Gastrocnemius medialis (tissue), 4 donors: ENCODE data around the gene MUC7. TPM values are rescaled to one million over a fixed set of nuclear protein-coding genes. Genes with fewer than 3 reads are reported as not detected.
"Not testable (repeated sequence)": the region's sequence is repeated elsewhere in the genome, so short reads cannot be mapped to it uniquely, and the experiment has no call there.

Source experiments
- ATAC-seq, 2 donors: fragments of 150-250 bp; one replicate each; pipeline ENCODE4 v1.9.1; 2016
- DNase-seq, 2 donors: peaks; one replicate each; pipeline ENCODE4 v3.0.0-alpha.2; 2019
- H3K27ac ChIP-seq, 4 donors: fragments of 200-600 bp; sonication (generic); 1 replicate in 1 of 4; 2 replicates in 3 of 4; pipeline ENCODE4 v1.5.1; 2016 to 2018; ENCODE audit warnings: mild to moderate bottlenecking in 2 of 4, moderate library complexity in 1 of 4
- H3K27me3 ChIP-seq, 3 donors: fragments of 200-600 bp; sonication (generic) in 2 of 3; 1 replicate in 1 of 3; 2 replicates in 2 of 3; pipeline versions ENCODE4 v1.5.1 to v1.6.0; 2016 to 2019; ENCODE audit warnings: mild to moderate bottlenecking in 1 of 3, moderate library complexity in 1 of 3
- H3K36me3 ChIP-seq, 2 donors: fragments of 200-600 bp; sonication (generic) in 1 of 2; one replicate each; pipeline ENCODE4 v1.5.1; 2017 to 2018
- H3K4me1 ChIP-seq, 2 donors: fragments of 200-600 bp; sonication (generic) in 1 of 2; one replicate each; pipeline ENCODE4 v1.5.1; 2016 to 2017; ENCODE audit warnings: mild to moderate bottlenecking in 2 of 2
- H3K4me3 ChIP-seq, 4 donors: fragments of 200-600 bp; sonication (generic) in 3 of 4; 1 replicate in 1 of 4; 2 replicates in 3 of 4; pipeline ENCODE4 v1.5.1; 2016 to 2019; ENCODE audit warnings: mild to moderate bottlenecking in 2 of 4
- H3K9me3 ChIP-seq, 3 donors: fragments of 200-600 bp; sonication (generic) in 2 of 3; 1 replicate in 1 of 3; 2 replicates in 2 of 3; pipeline ENCODE4 v1.5.1; 2016 to 2019
- POLR2A ChIP-seq, 2 donors: fragments of 450-650 bp; IDR thresholded peaks; one replicate each; pipeline ENCODE4 v1.6.1; 2017; ENCODE audit warnings: antibody characterized with exemption in 2 of 2, mild to moderate bottlenecking in 2 of 2, moderate library complexity in 2 of 2
- in situ Hi-C, 4 donors: fragments of 200-750 bp; cut with MboI; loops; one replicate each; pipeline versions ENCODE4 v1.15.0 to v1.8.0; 2017; ENCODE audit warnings: low sequenced_read_pairs in 4 of 4
- intact Hi-C: fragments of 100-400 bp; cut with DNase I; formaldehyde crosslinking; loops from one replicate; pipeline ENCODE4 v1.15.1; 2023; ENCODE audit warnings: low total_unique reads
- total RNA-seq, 4 donors: library from RNA; depleted of rRNA; stranded (reverse); fragments of >200 nt; gene quantifications; one replicate each; pipeline versions ENCODE4 v1.1.0 to v1.2.3, GENCODE V29; 2016
- TF ChIP-seq, protein P1 (sequence below), 5 experiments: fragments of 450-650 bp in 3 of 5; fragments of 200-600 bp in 2 of 5; sonication (generic) in 2 of 5; IDR thresholded peaks in 4 of 5; conservative IDR thresholded peaks in 1 of 5; 1 replicate in 4 of 5; 2 replicates in 1 of 5; pipeline ENCODE4 v1.5.1; 2016 to 2019; ENCODE audit warnings: antibody characterized with exemption in 5 of 5, mild to moderate bottlenecking in 3 of 5, moderate library complexity in 3 of 5

MUC7 gene
- total RNA-seq, 4 donors from 2014 or later = not detected

DNA sequence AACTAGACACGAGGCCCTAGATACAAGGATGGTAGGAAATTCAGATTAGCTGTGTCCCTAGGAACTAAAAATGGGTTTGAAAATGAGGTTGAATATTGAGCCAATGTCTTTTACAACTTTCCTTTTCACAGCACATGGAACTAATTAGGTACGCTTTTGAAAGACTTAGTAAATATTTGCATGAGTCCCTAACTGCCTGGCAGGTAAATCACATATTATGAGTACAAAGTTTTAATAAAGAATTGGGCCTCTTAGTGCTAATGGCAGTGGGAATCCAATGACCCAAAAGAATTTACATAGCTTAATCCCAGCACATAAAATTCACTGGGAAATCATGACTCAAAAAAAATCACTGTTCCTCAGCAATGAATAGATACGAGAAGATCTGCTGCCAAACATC, 16.8 kb downstream of the MUC7 start:
- H3K4me3 ChIP-seq = no peak overlapping the region
- H3K27ac ChIP-seq = no peak overlapping the region
- ATAC-seq (no peak), DNase-seq (no peak)
- H3K36me3 ChIP-seq = no peaks in the 10 kb centered on the region
- no peaks in the 10 kb centered on the region for H3K27me3 ChIP-seq
- intact Hi-C loops (no loop called here), in situ Hi-C loops (no loop called here)
- no peaks in the 10 kb centered on the region for H3K9me3 ChIP-seq
- no peaks in the 10 kb centered on the region for H3K4me1 ChIP-seq
- no peak for TF ChIP-seq POLR2A (IDR thresholded peaks at IDR 0.05)
- TF ChIP-seq, protein P1, sequence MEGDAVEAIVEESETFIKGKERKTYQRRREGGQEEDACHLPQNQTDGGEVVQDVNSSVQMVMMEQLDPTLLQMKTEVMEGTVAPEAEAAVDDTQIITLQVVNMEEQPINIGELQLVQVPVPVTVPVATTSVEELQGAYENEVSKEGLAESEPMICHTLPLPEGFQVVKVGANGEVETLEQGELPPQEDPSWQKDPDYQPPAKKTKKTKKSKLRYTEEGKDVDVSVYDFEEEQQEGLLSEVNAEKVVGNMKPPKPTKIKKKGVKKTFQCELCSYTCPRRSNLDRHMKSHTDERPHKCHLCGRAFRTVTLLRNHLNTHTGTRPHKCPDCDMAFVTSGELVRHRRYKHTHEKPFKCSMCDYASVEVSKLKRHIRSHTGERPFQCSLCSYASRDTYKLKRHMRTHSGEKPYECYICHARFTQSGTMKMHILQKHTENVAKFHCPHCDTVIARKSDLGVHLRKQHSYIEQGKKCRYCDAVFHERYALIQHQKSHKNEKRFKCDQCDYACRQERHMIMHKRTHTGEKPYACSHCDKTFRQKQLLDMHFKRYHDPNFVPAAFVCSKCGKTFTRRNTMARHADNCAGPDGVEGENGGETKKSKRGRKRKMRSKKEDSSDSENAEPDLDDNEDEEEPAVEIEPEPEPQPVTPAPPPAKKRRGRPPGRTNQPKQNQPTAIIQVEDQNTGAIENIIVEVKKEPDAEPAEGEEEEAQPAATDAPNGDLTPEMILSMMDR (IDR thresholded peaks at IDR 0.05 in 4 of 5, conservative IDR thresholded peaks at IDR 0.05 in 1 of 5) = no peak

DNA sequence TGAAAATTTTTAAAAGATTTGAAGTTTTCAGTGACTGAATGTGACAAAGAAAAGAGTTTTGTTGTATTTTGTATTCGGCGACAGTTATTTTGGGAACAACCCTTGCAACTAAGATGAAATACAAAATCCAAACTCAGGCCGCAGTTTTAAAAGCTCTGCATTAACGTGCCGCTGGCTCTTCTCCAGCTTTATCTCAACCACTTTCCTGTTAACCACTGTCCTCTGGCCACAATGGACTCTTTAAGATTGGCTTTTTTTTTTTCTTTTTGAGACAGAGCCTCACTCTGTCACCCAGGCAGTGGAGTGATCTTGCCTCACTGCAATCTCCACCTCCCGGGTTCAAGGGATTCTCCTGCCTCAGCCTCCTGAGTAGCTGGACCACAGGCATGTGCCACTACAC, 24.2 kb downstream of the MUC7 start:
- DNase-seq (no peak), ATAC-seq (no peak)
- intact Hi-C loops (no loop called here), in situ Hi-C loops (no loop called here)
- no peaks in the 10 kb centered on the region for H3K27me3 ChIP-seq
- H3K4me1 ChIP-seq = no peaks in the 10 kb centered on the region
- H3K9me3 ChIP-seq = no peaks in the 10 kb centered on the region
- no peak overlapping the region for H3K4me3 ChIP-seq
- H3K27ac ChIP-seq = no peak overlapping the region
- no peak for TF ChIP-seq POLR2A (IDR thresholded peaks at IDR 0.05)
- TF ChIP-seq, protein P1 (IDR thresholded peaks at IDR 0.05 in 4 of 5, conservative IDR thresholded peaks at IDR 0.05 in 1 of 5) = no peak
- no peaks in the 10 kb centered on the region for H3K36me3 ChIP-seq

GRCh38 chr4:70501838-70502237, 29.8 kb downstream of the MUC7 start:
- DNase-seq, in situ Hi-C loops, H3K9me3 ChIP-seq, ATAC-seq, H3K4me3 ChIP-seq, H3K27ac ChIP-seq, H3K4me1 ChIP-seq, H3K36me3 ChIP-seq, H3K27me3 ChIP-seq, intact Hi-C loops: not testable (repeated sequence)

GRCh38 chr4:70504733-70505132, 32.7 kb downstream of the MUC7 start:
- H3K9me3 ChIP-seq = no peaks in the 10 kb centered on the region
- H3K27ac ChIP-seq = no peak overlapping the region
- ATAC-seq = no peak
- in situ Hi-C loops = no loop called here
- intact Hi-C loops = no loop called here
- no peak for DNase-seq
- no peaks in the 10 kb centered on the region for H3K4me1 ChIP-seq
- no peak overlapping the region for H3K4me3 ChIP-seq
- TF ChIP-seq POLR2A (IDR thresholded peaks at IDR 0.05) = no peak
- TF ChIP-seq, protein P1 (IDR thresholded peaks at IDR 0.05 in 4 of 5, conservative IDR thresholded peaks at IDR 0.05 in 1 of 5) = no peak
- no peaks in the 10 kb centered on the region for H3K27me3 ChIP-seq
- no peaks in the 10 kb centered on the region for H3K36me3 ChIP-seq

DNA sequence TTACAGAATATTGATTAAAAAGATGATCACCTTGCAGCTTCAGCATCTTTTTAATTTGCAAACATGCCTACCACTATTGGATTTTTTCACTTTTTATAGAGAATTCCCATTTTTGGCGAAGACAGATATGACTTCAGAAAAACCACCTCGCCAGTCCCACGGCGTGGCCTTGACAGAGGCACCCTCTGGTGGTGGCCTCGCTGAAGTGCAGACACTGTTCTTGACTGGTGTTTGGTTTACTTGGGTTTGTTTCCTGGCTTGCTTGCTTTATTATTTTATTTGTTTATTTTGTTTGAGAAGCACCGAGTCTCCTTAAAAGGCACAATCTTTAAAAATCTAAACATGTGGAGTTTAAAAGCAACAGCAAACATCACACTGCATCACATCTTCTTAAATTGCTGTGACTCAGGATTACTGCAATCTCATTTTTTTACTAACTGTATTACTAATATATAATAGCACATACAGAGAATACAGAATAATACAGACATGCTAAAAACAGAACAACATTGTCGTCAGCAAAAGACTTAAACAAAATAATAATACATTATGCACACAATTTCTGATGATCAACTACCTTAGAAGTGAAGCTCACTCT, 33.3 kb downstream of the MUC7 start:
- in situ Hi-C loops = no loop called here
- peak in 1 of 2 donors; percentile 15 for DNase-seq
- TF ChIP-seq POLR2A (IDR thresholded peaks at IDR 0.05) = no peak
- TF ChIP-seq, protein P1 (IDR thresholded peaks at IDR 0.05 in 4 of 5, conservative IDR thresholded peaks at IDR 0.05 in 1 of 5) = peak in 4 of 5 experiments; percentile 30 to 67 (median 47)

More for the DNA sequence above, 33.3 kb downstream of the MUC7 start:
- Histone ChIP-seq H3K4me3 (no peak overlapping the region), H3K36me3 (no peaks in the 10 kb centered on the region), H3K4me1 (no peaks in the 10 kb centered on the region), H3K27ac (no peak overlapping the region), H3K27me3 (no peaks in the 10 kb centered on the region), H3K9me3 (no peaks in the 10 kb centered on the region)
- ATAC-seq = no peak
- intact Hi-C loops = no loop called here
